Liver (tissue), 9 donors: ENCODE data around the gene SAMD7. TPM values are rescaled to one million over a fixed set of nuclear protein-coding genes. Genes with fewer than 3 reads are reported as not detected.

Experiments
- DNase-seq: peaks from one replicate; pipeline ENCODE4 v3.0.0-alpha.2; 2017; ENCODE audit warnings: low spot score
- H3K27ac ChIP-seq, 2 donors: one replicate each; pipeline ENCODE4 v1.7.0; 2013; ENCODE audit warnings: inconsistent platforms in 2 of 2, low read length in 2 of 2, control low read depth in 1 of 2, low read depth in 1 of 2, mild to moderate bottlenecking in 1 of 2
- H3K27me3 ChIP-seq, 4 donors: one replicate each; pipeline versions ENCODE4 v1.6.1 to v1.7.0; 2013; ENCODE audit warnings: low read length in 3 of 4, inconsistent platforms in 1 of 4, mild to moderate bottlenecking in 1 of 4, moderate library complexity in 1 of 4; ENCODE audit not compliant: control insufficient read depth in 4 of 4, insufficient read depth in 4 of 4
- H3K36me3 ChIP-seq, 4 donors: one replicate each; pipeline versions ENCODE4 v1.6.1 to v1.7.0; 2013; ENCODE audit warnings: low read length in 3 of 4, mild to moderate bottlenecking in 3 of 4, low read depth in 1 of 4, moderate library complexity in 1 of 4; ENCODE audit not compliant: control insufficient read depth in 4 of 4, insufficient read depth in 3 of 4
- H3K4me1 ChIP-seq, 4 donors: one replicate each; pipeline versions ENCODE4 v1.6.1 to v1.7.0; 2013; ENCODE audit warnings: low read length in 3 of 4, mild to moderate bottlenecking in 3 of 4, moderate library complexity in 1 of 4; ENCODE audit not compliant: control insufficient read depth in 4 of 4, insufficient read depth in 4 of 4
- H3K4me3 ChIP-seq, 3 donors: one replicate each; pipeline versions ENCODE4 v1.6.1 to v1.7.0; 2013; ENCODE audit warnings: low read length in 3 of 3, control low read depth in 1 of 3, low read depth in 1 of 3, mild to moderate bottlenecking in 1 of 3
- H3K9ac ChIP-seq, 2 donors: one replicate each; pipeline ENCODE4 v1.7.0; 2013; ENCODE audit warnings: low read length in 2 of 2, mild to moderate bottlenecking in 2 of 2, moderate library complexity in 2 of 2, control low read depth in 1 of 2, low read depth in 1 of 2
- H3K9me3 ChIP-seq, 4 donors: one replicate each; pipeline versions ENCODE4 v1.6.1 to v1.7.0; 2013; ENCODE audit warnings: low read length in 3 of 4; ENCODE audit not compliant: control insufficient read depth in 4 of 4
- ATF3 ChIP-seq: IDR thresholded peaks from 2 replicates; pipeline ENCODE4 v1.6.1; 2016; ENCODE audit warnings: antibody characterized with exemption
- CTCF ChIP-seq: fragments of 150-350 bp; IDR thresholded peaks from 2 replicates; pipeline ENCODE4 v1.5.1; 2017; ENCODE audit warnings: improper control_type of control experiment, low read depth, low read length; ENCODE audit not compliant: missing input control
- FOXA1 ChIP-seq: IDR thresholded peaks from 2 replicates; pipeline ENCODE4 v1.6.1; 2016; ENCODE audit warnings: antibody characterized with exemption
- FOXA2 ChIP-seq: IDR thresholded peaks from 2 replicates; pipeline ENCODE4 v1.6.1; 2016; ENCODE audit warnings: antibody characterized with exemption
- GABPA ChIP-seq, 2 donors: IDR thresholded peaks in 1 of 2; conservative IDR thresholded peaks in 1 of 2; 2 replicates each; pipeline ENCODE4 v1.6.1; 2016; ENCODE audit warnings: antibody characterized with exemption in 2 of 2, mild to moderate bottlenecking in 1 of 2, moderate library complexity in 1 of 2
- HNF4A ChIP-seq, 2 donors: conservative IDR thresholded peaks; 2 replicates each; pipeline ENCODE4 v1.6.1; 2016; ENCODE audit warnings: antibody characterized with exemption in 2 of 2, mild to moderate bottlenecking in 2 of 2
- HNF4G ChIP-seq: IDR thresholded peaks from 2 replicates; pipeline ENCODE4 v1.6.1; 2016; ENCODE audit warnings: antibody characterized with exemption
- JUND ChIP-seq, 2 donors: IDR thresholded peaks; 2 replicates each; pipeline ENCODE4 v1.6.1; 2016; ENCODE audit warnings: antibody characterized with exemption in 2 of 2
- MAX ChIP-seq: IDR thresholded peaks from 2 replicates; pipeline ENCODE4 v1.6.1; 2016; ENCODE audit warnings: antibody characterized with exemption
- NR2F2 ChIP-seq: IDR thresholded peaks from 2 replicates; pipeline ENCODE4 v1.6.1; 2016; ENCODE audit warnings: antibody characterized with exemption
- RAD21 ChIP-seq, 2 donors: IDR thresholded peaks; 2 replicates each; pipeline ENCODE4 v1.6.1; 2016; ENCODE audit warnings: antibody characterized with exemption in 2 of 2, mild to moderate bottlenecking in 2 of 2
- REST ChIP-seq: IDR thresholded peaks from 2 replicates; pipeline ENCODE4 v1.6.1; 2016; ENCODE audit warnings: antibody characterized with exemption, mild to moderate bottlenecking
- RXRA ChIP-seq, 2 donors: IDR thresholded peaks; 2 replicates each; pipeline ENCODE4 v1.6.1; 2017 to 2018; ENCODE audit warnings: antibody characterized with exemption in 2 of 2, mild to moderate bottlenecking in 1 of 2
- SP1 ChIP-seq: IDR thresholded peaks from 2 replicates; pipeline ENCODE4 v1.6.1; 2018; ENCODE audit warnings: antibody characterized with exemption, mild to moderate bottlenecking
- TAF1 ChIP-seq: conservative IDR thresholded peaks from 2 replicates; pipeline ENCODE4 v1.6.1; 2016; ENCODE audit warnings: antibody characterized with exemption, mild to moderate bottlenecking
- YY1 ChIP-seq: IDR thresholded peaks from 2 replicates; pipeline ENCODE4 v1.6.1; 2016; ENCODE audit warnings: antibody characterized with exemption, mild to moderate bottlenecking
- ZBTB33 ChIP-seq: IDR thresholded peaks from 2 replicates; pipeline ENCODE4 v1.6.1; 2016; ENCODE audit warnings: antibody characterized with exemption
- WGBS: extraction: QIAGEN DNeasy Blood & Tissue Kit; methylation state at CpG from one replicate; pipeline ENCODE4 v1.1.7; 2013; 5-methylcytosine and 5-hydroxymethylcytosine counted together
- polyA plus RNA-seq, 2 donors: library from polyadenylated mRNA; stranded (reverse) in 1 of 2; unstranded in 1 of 2; fragments of 200-250 nt in 1 of 2; fragments of >200 nt in 1 of 2; fragmentation: Nextera tagmentation in 1 of 2; extraction: Ambion mirVana in 1 of 2; gene quantifications; one replicate each; pipeline versions ENCODE4 v1.2.1 to v1.2.3, GENCODE V29; 2013 to 2015
- total RNA-seq, 2 donors: library from RNA; depleted of rRNA; stranded (reverse); fragments of >200 nt; gene quantifications; one replicate each; pipeline ENCODE4 v1.2.3, GENCODE V29; 2014
- donor health status: healthy.
- donor health status: healthy.
- donor health status: healthy.
- donor health status: healthy.
- donor health status: healthy.

Gene SAMD7
- total and polyA plus RNA-seq, 4 donors: not detected

- H3K36me3 ChIP-seq: no peaks in the 10 kb centered on the region
- H3K9me3 ChIP-seq: no peaks in the 10 kb centered on the region
- no peak overlapping the region for H3K27ac ChIP-seq
- TF ChIP-seq ZBTB33: no peak
- TF ChIP-seq RAD21 (IDR thresholded peaks at IDR 0.05): no peak
- TF ChIP-seq HNF4A (conservative IDR thresholded peaks at IDR 0.05): no peak
- no peak for TF ChIP-seq GABPA (IDR thresholded peaks at IDR 0.05 in 1 of 2, conservative IDR thresholded peaks at IDR 0.05 in 1 of 2)
- no peak for TF ChIP-seq YY1
- TF ChIP-seq MAX: no peak
- TF ChIP-seq CTCF: no peak
- TF ChIP-seq NR2F2: no peak
- TF ChIP-seq HNF4G: no peak
- no peak for TF ChIP-seq ATF3
- TF ChIP-seq RXRA (IDR thresholded peaks at IDR 0.05): no peak
- DNase-seq: no peak
- H3K9ac ChIP-seq: no peak overlapping the region
- peaks cover 0 to 16% (median 7%) of the 10 kb centered on the region in 4 donors for H3K4me1 ChIP-seq
- 87% methylated on average over 2 of the region's 2 CpGs for WGBS
- H3K27me3 ChIP-seq: no peaks in the 10 kb centered on the region
- H3K4me3 ChIP-seq: no peak overlapping the region
These were observed 43.0 kb upstream of the SAMD7 start for GRCh38 chr3:169868369-169868768.

GRCh38 chr3:169869484-169870220 is 41.7 kb upstream of the SAMD7 start, which contains the start of gene LRRC31:
LRRC31 (minus strand) TSS chr3:169869935; CDS start chr3:169869807, 128 bp downstream.
- Histone ChIP-seq H3K36me3 (no peaks in the 10 kb centered on the region), H3K27me3 (no peaks in the 10 kb centered on the region), H3K4me1 (peaks cover 0 to 14% (median 6%) of the 10 kb centered on the region in 4 donors), H3K4me3 (peak within 1 kb of the TSS in 2 of 3 donors; percentile 21 to 31), H3K27ac (peak within 1 kb of the TSS; percentile 47 to 62), H3K9me3 (no peaks in the 10 kb centered on the region), H3K9ac (no peak within 1 kb of the TSS)
- 17% methylated on average over 2 of the region's 2 CpGs for WGBS
- DNase-seq: no peak
- TF ChIP-seq YY1 (no peak), SP1 (peak; percentile 82), HNF4G (no peak), HNF4A (conservative IDR thresholded peaks at IDR 0.05) (peak; percentile 61 to 75), FOXA2 (peak; percentile 62), JUND (IDR thresholded peaks at IDR 0.05) (peak in 1 of 2 donors; percentile 47), FOXA1 (peak; percentile 8), NR2F2 (no peak), CTCF (no peak), ATF3 (peak; percentile 67), RAD21 (IDR thresholded peaks at IDR 0.05) (peak in 1 of 2 donors; percentile 38), GABPA (IDR thresholded peaks at IDR 0.05 in 1 of 2, conservative IDR thresholded peaks at IDR 0.05 in 1 of 2) (no peak), ZBTB33 (peak; percentile 62), TAF1 (no peak), REST (no peak)
